Ovary (tissue), 9 donors: ENCODE data around the gene CMTM3. TPM values are rescaled to one million over a fixed set of nuclear protein-coding genes. Genes with fewer than 3 reads are reported as not detected.
"Not testable (repeated sequence)": the region's sequence is repeated elsewhere in the genome, so short reads cannot be mapped to it uniquely, and the experiment has no call there.

ENCODE experiments used
- DNase-seq, 5 donors: peaks; one replicate each; pipeline ENCODE4 v3.0.0-alpha.2; 2019 to 2020
- H3K27ac ChIP-seq, 2 donors: fragments of 200-600 bp; one replicate each; pipeline versions ENCODE4 v1.5.1 to v1.8.0; 2019 to 2022
- H3K27me3 ChIP-seq: fragments of 200-600 bp; one replicate; pipeline ENCODE4 v1.8.0; 2022
- H3K36me3 ChIP-seq: fragments of 200-600 bp; sonication (generic); one replicate; pipeline ENCODE4 v1.5.1; 2019
- H3K4me1 ChIP-seq: one replicate; pipeline ENCODE4 v1.8.1; 2013; ENCODE audit warnings: mild to moderate bottlenecking, moderate library complexity; ENCODE audit not compliant: insufficient read depth
- H3K4me3 ChIP-seq: fragments of 200-600 bp; sonication (generic); one replicate; pipeline ENCODE4 v1.5.1; 2017
- H3K9me3 ChIP-seq, 2 donors: fragments of 200-600 bp in 1 of 2; sonication (generic) in 1 of 2; one replicate each; pipeline versions ENCODE4 v1.5.1 to v1.8.1; 2013 to 2019; ENCODE audit warnings: mild to moderate bottlenecking in 1 of 2, moderate library complexity in 1 of 2
- CTCF ChIP-seq, 3 donors: fragments of 450-650 bp in 2 of 3; fragments of 200-600 bp in 1 of 3; IDR thresholded peaks; one replicate each; pipeline versions ENCODE4 v1.5.1 to v1.8.0; 2016 to 2022; ENCODE audit warnings: antibody characterized with exemption in 3 of 3, mild to moderate bottlenecking in 1 of 3
- EP300 ChIP-seq: sonication (generic); formaldehyde crosslinking; IDR thresholded peaks from one replicate; pipeline ENCODE4 v1.6.1; 2017; ENCODE audit warnings: antibody characterized with exemption
- POLR2A ChIP-seq: fragments of 450-650 bp; IDR thresholded peaks from one replicate; pipeline ENCODE4 v1.6.1; 2017; ENCODE audit warnings: antibody characterized with exemption, mild to moderate bottlenecking, moderate library complexity
- WGBS, 3 donors: extraction: QIAGEN DNeasy Blood & Tissue Kit in 1 of 3; methylation state at CpG; one replicate each; pipeline versions ENCODE4 v1.1.5 to v1.1.7; 2013 to 2017; 5-methylcytosine and 5-hydroxymethylcytosine counted together
- intact Hi-C, 4 donors: fragments of 100-400 bp; cut with DNase I; formaldehyde crosslinking; loops; one replicate each; pipeline versions ENCODE4 v1.11.0 to v1.15.1; 2022 to 2023
- polyA plus RNA-seq, 2 donors: library from polyadenylated mRNA; stranded (reverse); fragments of 200-250 nt in 1 of 2; fragments of 350-450 nt in 1 of 2; fragmentation: Illumina TruSeq in 1 of 2; extraction: RNeasy Lipid Tissue Mini Kit (QIAGEN cat#74804) in 1 of 2; gene quantifications; one replicate each; pipeline ENCODE4 v1.2.3, GENCODE V29; 2013 to 2014
- small RNA-seq: library from RNA; depleted of rRNA; stranded (forward); fragments of <200 nt; gene quantifications from one replicate; pipeline ENCODE3, GENCODE V24; 2016
- total RNA-seq, 7 donors: library from RNA; depleted of rRNA in 2 of 7; stranded (reverse); fragments of >200 nt in 2 of 7; fragmentation: NEBNext Ultra II Directional in 3 of 7; extraction: Animal tissue kit (Norgen Biotek cat#: 25700) in 3 of 7; gene quantifications; one replicate each; pipeline versions ENCODE4 v1.1.0 to v1.2.4, GENCODE V29; 2016 to 2023
- donor health status: DM: no; HTN: no; CAD: no; lungs with moderate emphysema.
- donor health status: DM: no; HTN: no; CAD: no.
- donor health status: Bipolar disorder and iron deficiency.
- donor health status: DM: yes; HTN: yes; CAD: no.
- donor health status: DM: no; HTN: no; CAD: no.
- donor health status: DM: yes; HTN: yes; CAD: no.

CMTM3 gene
- total and polyA plus RNA-seq, 9 donors, result 22.9 to 60.5 (median 43.2) TPM

DNA sequence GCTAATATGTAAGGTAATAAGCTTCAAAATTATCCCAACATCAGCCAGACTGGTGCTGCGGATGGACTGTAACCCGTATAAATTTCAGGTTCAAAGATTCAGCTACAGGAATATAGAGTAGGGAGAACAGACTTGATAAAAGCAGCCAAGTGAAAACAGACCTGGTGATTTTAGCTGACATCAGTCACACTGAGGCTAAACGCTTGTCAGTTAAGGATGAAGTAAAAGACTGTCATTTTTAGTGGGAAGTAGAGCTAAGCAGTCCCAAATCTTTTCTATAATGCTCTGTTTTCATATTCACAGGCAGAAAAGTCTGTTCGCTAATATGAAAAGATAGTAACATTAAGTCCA lies 56.7 kb downstream of the CMTM3 start:
- WGBS, 3 donors, result 75 to 79% (median 77%) methylated on average over 4 of the region's 4 CpGs
- Histone ChIP-seq H3K36me3 (no peaks in the 10 kb centered on the region), H3K4me3 (no peak overlapping the region), H3K4me1 (peaks cover 3% of the 10 kb centered on the region), H3K9me3 (no peaks in the 10 kb centered on the region), H3K27me3 (no peaks in the 10 kb centered on the region), H3K27ac (peak overlapping the region in 1 of 2 donors; percentile 56)
- no peak for DNase-seq
- TF ChIP-seq POLR2A, result no peak
- intact Hi-C loops, result no loop called here

DNA sequence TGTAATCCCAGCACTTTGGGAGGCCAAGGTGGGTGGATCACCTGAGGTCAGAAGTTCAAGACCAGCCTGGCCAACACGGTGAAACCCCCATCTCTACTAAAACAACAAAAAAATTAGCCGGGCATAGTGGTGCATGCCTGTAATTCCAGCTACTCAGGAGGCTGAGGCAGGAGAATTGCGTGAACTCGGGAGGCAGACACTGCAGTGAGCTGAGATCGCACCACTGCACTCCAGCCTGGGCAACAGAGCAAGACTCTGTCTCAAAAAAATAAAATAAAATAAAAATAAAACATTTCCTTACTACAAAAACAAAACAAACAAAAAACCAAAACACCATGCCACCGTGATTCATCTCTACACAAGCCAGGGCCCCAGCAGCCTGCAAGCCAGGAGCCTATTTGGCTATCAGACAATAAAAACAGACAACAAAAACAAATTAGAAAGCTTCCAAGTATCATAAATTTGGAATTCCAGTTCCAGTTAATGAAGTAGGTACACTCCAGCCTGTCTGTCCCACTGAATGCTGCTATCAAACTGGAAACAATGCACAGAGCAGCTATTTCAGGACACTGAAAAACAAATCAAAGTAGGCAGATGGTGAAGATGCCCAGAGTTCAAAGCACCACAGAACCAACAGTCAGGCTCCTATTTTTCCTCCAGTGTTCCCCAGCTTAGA lies 57.3 kb downstream of the CMTM3 start:
- DNase-seq, H3K4me3 ChIP-seq, H3K36me3 ChIP-seq, H3K9me3 ChIP-seq, H3K27me3 ChIP-seq, intact Hi-C loops, H3K4me1 ChIP-seq: not testable (repeated sequence)
- H3K27ac ChIP-seq, result peak overlapping the region in 1 of 2 donors; percentile 38
- WGBS, 3 donors, result 63 to 70% (median 66%) methylated on average over 6 of the region's 6 CpGs

DNA sequence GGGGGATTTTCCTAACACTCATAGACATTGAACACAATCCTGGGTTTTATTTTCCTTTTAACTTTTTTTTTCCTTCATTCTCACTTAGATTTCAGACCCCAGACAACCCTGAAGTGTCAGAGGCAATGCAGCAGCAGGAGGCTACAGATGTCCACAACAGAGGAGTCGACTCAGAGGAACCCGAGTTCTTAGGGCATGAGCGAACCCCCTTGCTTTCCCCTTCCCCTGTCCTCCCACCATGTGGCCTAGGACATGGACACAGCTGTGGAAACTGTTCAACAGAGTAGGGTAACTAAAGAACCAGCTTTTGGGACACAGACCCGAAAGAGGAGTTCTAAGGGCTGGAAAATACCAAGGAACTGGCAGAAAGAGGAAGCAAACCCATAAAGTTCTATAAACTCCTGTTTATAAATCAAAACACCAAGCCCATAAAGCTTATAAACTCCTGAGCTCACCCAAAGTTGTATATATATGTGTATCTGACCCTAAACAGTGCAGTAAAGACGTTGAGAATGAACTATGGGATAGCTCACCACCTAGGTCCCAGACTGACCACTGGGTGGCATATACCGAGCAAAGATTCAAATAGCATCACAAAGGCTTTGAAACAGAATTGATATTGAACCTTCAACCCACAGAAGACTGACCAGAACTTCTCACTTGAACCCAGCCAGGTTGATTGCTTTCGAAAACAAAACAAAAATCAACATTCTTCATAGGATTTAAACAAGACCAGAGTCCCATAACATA lies 58.1 kb downstream of the CMTM3 start:
- TF ChIP-seq EP300, result no peak
- TF ChIP-seq POLR2A, result no peak
- no peak for TF ChIP-seq CTCF (IDR thresholded peaks at IDR 0.05)

More for the DNA sequence above, 58.1 kb downstream of the CMTM3 start:
- Histone ChIP-seq H3K36me3 (no peaks in the 10 kb centered on the region), H3K4me3 (no peak overlapping the region), H3K4me1 (peaks cover 3% of the 10 kb centered on the region), H3K9me3 (no peaks in the 10 kb centered on the region), H3K27me3 (no peaks in the 10 kb centered on the region), H3K27ac (peak overlapping the region in 1 of 2 donors; percentile 38)
- 64 to 75% (median 67%) methylated on average over 7 of the region's 7 CpGs for WGBS, 3 donors
- intact Hi-C loops, result no loop called here
- DNase-seq, result no peak

Small RNA genes lying within 50 kb of the gene (small RNA-seq; reads per million reads assigned to genes)
- not detected for gene CKLF-CMTM1

Other genes starting within 250 kb of the CMTM3 start
- 10 to 100 TPM in 4 of 7 donors, 1 to 10 TPM in 3; 6.0 to 24.7 (median 10.8) TPM for gene CDH5, start 238.0 kb upstream of the CMTM3 start, total RNA-seq
- gene CDH5, start 238.0 kb upstream of the CMTM3 start, polyA plus RNA-seq, result 10 to 100 TPM; 18.7 to 36.8 TPM
- gene BEAN1, start 177.4 kb upstream of the CMTM3 start, total RNA-seq, result 1 to 10 TPM in 2 of 7 donors, under 1 TPM in 4, not detected in 1; 0.15 to 2.2 (median 0.54) TPM
- gene BEAN1, start 177.4 kb upstream of the CMTM3 start, polyA plus RNA-seq, result under 1 TPM; 0.62 to 0.72 TPM
- gene TK2, start 54.6 kb upstream of the CMTM3 start, total RNA-seq, result 10 to 100 TPM; 17.0 to 42.0 (median 34.0) TPM
- gene TK2, start 54.6 kb upstream of the CMTM3 start, polyA plus RNA-seq, result 10 to 100 TPM; 21.1 to 80.6 TPM
- 10 to 100 TPM; 22.3 to 46.8 (median 30.6) TPM for gene CKLF, start 52.1 kb upstream of the CMTM3 start, total RNA-seq
- gene CKLF, start 52.1 kb upstream of the CMTM3 start, polyA plus RNA-seq, result 10 to 100 TPM; 34.2 to 36.7 TPM
- gene CMTM1, start 38.3 kb upstream of the CMTM3 start, total RNA-seq, result 1 to 10 TPM; 1.0 to 7.1 (median 4.9) TPM
- gene CMTM1, start 38.3 kb upstream of the CMTM3 start, polyA plus RNA-seq, result under 1 TPM; 0.22 to 0.54 TPM
- gene CMTM2, start 25.2 kb upstream of the CMTM3 start, total RNA-seq, result 1 to 10 TPM in 1 of 7 donors, under 1 TPM in 1, not detected in 5; 0.38 to 1.8 TPM
- gene CMTM2, start 25.2 kb upstream of the CMTM3 start, polyA plus RNA-seq, result under 1 TPM in 1 of 2 donors, not detected in 1; 0.21 TPM
- 10 to 100 TPM; 12.2 to 47.1 (median 15.1) TPM for gene CMTM4, start 92.0 kb downstream of the CMTM3 start, total RNA-seq
- gene CMTM4, start 92.0 kb downstream of the CMTM3 start, polyA plus RNA-seq, result 1 to 10 TPM; 5.4 to 9.2 TPM
- gene DYNC1LI2, start 146.9 kb downstream of the CMTM3 start, total RNA-seq, result 100 to 1,000 TPM in 3 of 7 donors, 10 to 100 TPM in 4; 71.3 to 116 (median 94.8) TPM
- 10 to 100 TPM; 44.3 to 91.3 TPM for gene DYNC1LI2, start 146.9 kb downstream of the CMTM3 start, polyA plus RNA-seq
- under 1 TPM in 3 of 7 donors, not detected in 4; 0.27 to 0.50 (median 0.35) TPM for gene TERB1, start 196.9 kb downstream of the CMTM3 start, total RNA-seq
- gene TERB1, start 196.9 kb downstream of the CMTM3 start, polyA plus RNA-seq, result under 1 TPM in 1 of 2 donors, not detected in 1; 0.04 TPM
- gene NAE1, start 226.3 kb downstream of the CMTM3 start, total RNA-seq, result 10 to 100 TPM; 38.3 to 63.7 (median 54.0) TPM
- 10 to 100 TPM; 41.8 to 44.4 TPM for gene NAE1, start 226.3 kb downstream of the CMTM3 start, polyA plus RNA-seq
- not detected for gene CA7, start 239.7 kb downstream of the CMTM3 start, total RNA-seq
- gene CA7, start 239.7 kb downstream of the CMTM3 start, polyA plus RNA-seq, result not detected